GM23338 (cell line): ENCODE results near the gene MINAR1.

Experiments used
- CREB1 ChIP-seq: fragments of 250-450 bp; sonication (Bioruptor Pico); IDR thresholded peaks from 2 replicates; pipeline ENCODE4 v1.5.0; 2020; ENCODE audit warnings: low read depth, mild to moderate bottlenecking, moderate library complexity
- EZH2 ChIP-seq: fragments of 200-600 bp; sonication (generic); IDR thresholded peaks from one replicate; pipeline ENCODE4 v1.8.0; 2017; ENCODE audit warnings: antibody characterized with exemption, mild to moderate bottlenecking, low read depth; ENCODE audit not compliant: unreplicated experiment
- TF ChIP-seq, protein P1 (sequence below), 2 experiments: fragments of 200-600 bp in 1 of 2; sonication (generic) in 1 of 2; conservative IDR thresholded peaks; 2 replicates each; pipeline versions ENCODE4 v1.5.1 to v1.6.1; 2016 to 2017; ENCODE audit warnings: antibody characterized with exemption in 2 of 2, low read depth in 2 of 2, mild to moderate bottlenecking in 2 of 2, moderate library complexity in 1 of 2

DNA sequence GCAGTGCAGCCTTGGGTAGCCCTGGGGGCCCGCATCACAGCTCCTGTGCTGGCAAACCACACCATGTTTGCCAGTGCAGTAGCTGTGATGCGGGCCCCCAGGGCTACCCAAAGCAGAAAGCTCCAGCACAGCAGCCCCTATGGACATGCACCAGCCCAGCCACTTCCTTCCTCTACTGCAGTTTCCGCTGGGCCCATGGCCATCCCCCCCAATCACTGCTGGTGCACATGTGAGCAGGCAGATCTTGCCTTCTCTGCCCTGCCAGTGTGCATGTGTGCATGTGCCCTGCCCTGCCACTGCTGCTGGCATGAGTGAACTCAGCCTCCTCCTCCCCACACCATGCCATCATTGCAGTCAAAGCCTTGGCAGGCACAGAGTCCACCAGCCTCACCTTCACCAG, 20.1 kb upstream of the MINAR1 start:
- TF ChIP-seq, protein P1, sequence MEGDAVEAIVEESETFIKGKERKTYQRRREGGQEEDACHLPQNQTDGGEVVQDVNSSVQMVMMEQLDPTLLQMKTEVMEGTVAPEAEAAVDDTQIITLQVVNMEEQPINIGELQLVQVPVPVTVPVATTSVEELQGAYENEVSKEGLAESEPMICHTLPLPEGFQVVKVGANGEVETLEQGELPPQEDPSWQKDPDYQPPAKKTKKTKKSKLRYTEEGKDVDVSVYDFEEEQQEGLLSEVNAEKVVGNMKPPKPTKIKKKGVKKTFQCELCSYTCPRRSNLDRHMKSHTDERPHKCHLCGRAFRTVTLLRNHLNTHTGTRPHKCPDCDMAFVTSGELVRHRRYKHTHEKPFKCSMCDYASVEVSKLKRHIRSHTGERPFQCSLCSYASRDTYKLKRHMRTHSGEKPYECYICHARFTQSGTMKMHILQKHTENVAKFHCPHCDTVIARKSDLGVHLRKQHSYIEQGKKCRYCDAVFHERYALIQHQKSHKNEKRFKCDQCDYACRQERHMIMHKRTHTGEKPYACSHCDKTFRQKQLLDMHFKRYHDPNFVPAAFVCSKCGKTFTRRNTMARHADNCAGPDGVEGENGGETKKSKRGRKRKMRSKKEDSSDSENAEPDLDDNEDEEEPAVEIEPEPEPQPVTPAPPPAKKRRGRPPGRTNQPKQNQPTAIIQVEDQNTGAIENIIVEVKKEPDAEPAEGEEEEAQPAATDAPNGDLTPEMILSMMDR (conservative IDR thresholded peaks at IDR 0.05; ENCODE audit: low read depth in 2 of 2) = no peak
- TF ChIP-seq EZH2 (no peak), CREB1 (no peak)
